Left lobe of liver (tissue), 2 donors: Measurements from ENCODE around the gene ABCA3. TPM values are rescaled to one million over a fixed set of nuclear protein-coding genes. Genes with fewer than 3 reads are reported as not detected.
"Not testable (repeated sequence)": the region's sequence is repeated elsewhere in the genome, so short reads cannot be mapped to it uniquely, and the experiment has no call there.

Experiments
- ATAC-seq: fragments of 200-7000 bp; cut with Tn5 transposase; one replicate; pipeline ENCODE4 v1.9.1; 2020; ENCODE audit warnings: mild to moderate bottlenecking, moderate library complexity
- DNase-seq: peaks from one replicate; pipeline ENCODE4 v3.0.0-alpha.2; 2020; ENCODE audit warnings: low spot score
- total RNA-seq: library from RNA; stranded (reverse); gene quantifications from one replicate; pipeline ENCODE4 v1.2.1, GENCODE V29; 2021
- donor health status: DM: no; HTN: no; CAD: no; lungs with moderate emphysema.
- donor health status: DM: no; HTN: yes; CAD: no.

ABCA3 gene
- total RNA-seq, 1 donor from 2014 or later: 1.9 TPM

GRCh38 chr16:2282866-2283555 lies 57.5 kb downstream of the ABCA3 start:
- no peak for DNase-seq
- ATAC-seq: no peak

GRCh38 chr16:2282262-2282661 lies 58.3 kb downstream of the ABCA3 start:
- no peak for ATAC-seq
- no peak for DNase-seq

- DNase-seq (no peak), ATAC-seq (no peak)
These were observed 59.5 kb downstream of the ABCA3 start for GRCh38 chr16:2280981-2281542.

- DNase-seq (no peak), ATAC-seq (no peak)
These were observed 60.1 kb downstream of the ABCA3 start for GRCh38 chr16:2280461-2280860.

- no peak for DNase-seq
These were observed 61.4 kb downstream of the ABCA3 start for GRCh38 chr16:2278956-2279800.

GRCh38 chr16:2278272-2278608 lies 62.3 kb downstream of the ABCA3 start:
- ATAC-seq (peak; percentile 21), DNase-seq (no peak)

More at GRCh38 chr16:2278956-2279800, 61.4 kb downstream of the ABCA3 start:
- ATAC-seq: no peak

GRCh38 chr16:2277466-2278271 lies 62.9 kb downstream of the ABCA3 start:
- DNase-seq: no peak
- no peak for ATAC-seq

- ATAC-seq (no peak), DNase-seq (no peak)
These were observed 63.9 kb downstream of the ABCA3 start for GRCh38 chr16:2276368-2277195.

- no peak for ATAC-seq
- no peak for DNase-seq
These were observed 64.8 kb downstream of the ABCA3 start for GRCh38 chr16:2275476-2276367.

GRCh38 chr16:2273931-2274330 lies 66.6 kb downstream of the ABCA3 start:
- ATAC-seq: no peak
- DNase-seq: no peak

GRCh38 chr16:2273484-2273883 lies 67.0 kb downstream of the ABCA3 start:
- ATAC-seq: no peak
- no peak for DNase-seq

GRCh38 chr16:2271848-2272461 lies 68.6 kb downstream of the ABCA3 start:
- DNase-seq: no peak
- no peak for ATAC-seq

- ATAC-seq: no peak
- no peak for DNase-seq
These were observed 69.7 kb downstream of the ABCA3 start for GRCh38 chr16:2270588-2271470.

GRCh38 chr16:2270070-2270462 lies 70.5 kb downstream of the ABCA3 start:
- DNase-seq (no peak), ATAC-seq (no peak)

- peak; percentile 94 for ATAC-seq
- peak; percentile 97 for DNase-seq
These were observed 72.4 kb downstream of the ABCA3 start, which contains the start of gene RNPS1 for GRCh38 chr16:2267913-2268666. Gene RNPS1, minus strand, starts transcription at chr16:2268126. Its CDS starts 3,483 bp downstream, at chr16:2264643.

- DNase-seq: not testable (repeated sequence)
- ATAC-seq: peak; percentile 82
These were observed 73.0 kb downstream of the ABCA3 start for GRCh38 chr16:2267505-2267912.

GRCh38 chr16:2266887-2267286 lies 73.6 kb downstream of the ABCA3 start:
- not testable (repeated sequence) for DNase-seq, ATAC-seq
